K562 (cell line): Measurements from ENCODE around the gene CYP11A1. TPM values are rescaled to one million over a fixed set of nuclear protein-coding genes. Genes with fewer than 3 reads are reported as not detected.
A peak's percentile ranks its signal among the peaks of the same experiment; 100 is the strongest.

Source experiments
- ATF7 ChIP-seq: fragments of 450-650 bp; IDR thresholded peaks from 2 replicates; pipeline ENCODE4 v1.7.1; 2014; ENCODE audit warnings: mild to moderate bottlenecking, moderate library complexity
- ELF4 ChIP-seq: fragments of 450-650 bp; formaldehyde crosslinking; IDR thresholded peaks from 2 replicates; pipeline ENCODE4 v1.4.0; 2022; ENCODE audit warnings: missing genetic modification characterization
- KHSRP ChIP-seq: fragments of 450-650 bp; IDR thresholded peaks from 2 replicates; pipeline ENCODE4 v1.6.1; 2017
- MAFF ChIP-seq: IDR thresholded peaks from 2 replicates; pipeline ENCODE4 v1.6.1; 2012; ENCODE audit warnings: low read length, improper control_type of control experiment
- MTA2 ChIP-seq: fragments of 450-650 bp; IDR thresholded peaks from 2 replicates; pipeline ENCODE4 v1.6.1; 2016; ENCODE audit warnings: low read depth
- MTA3 ChIP-seq: fragments of 450-650 bp; formaldehyde crosslinking; IDR thresholded peaks from 2 replicates; pipeline ENCODE4 v1.6.1; 2017; ENCODE audit warnings: mild to moderate bottlenecking, borderline replicate concordance
- NCOA2 ChIP-seq, 2 experiments: fragments of 450-650 bp; IDR thresholded peaks; 2 replicates each; pipeline ENCODE4 v1.6.1; 2018; ENCODE audit warnings: mild to moderate bottlenecking in 2 of 2, moderate library complexity in 1 of 2; ENCODE audit not compliant: partially characterized antibody in 2 of 2
- NEUROD1 ChIP-seq: fragments of 150-350 bp; IDR thresholded peaks from 2 replicates; pipeline ENCODE4 v1.6.1; 2014; ENCODE audit warnings: borderline replicate concordance, low read length, low read depth; ENCODE audit not compliant: partially characterized antibody
- NFATC3 ChIP-seq: fragments of 450-650 bp; IDR thresholded peaks from 2 replicates; pipeline ENCODE4 v1.6.1; 2017; ENCODE audit warnings: mild to moderate bottlenecking
- NONO ChIP-seq, 2 experiments: fragments of 200-400 bp in 1 of 2; fragments of 450-650 bp in 1 of 2; formaldehyde crosslinking in 1 of 2; IDR thresholded peaks; 2 replicates each; pipeline ENCODE4 v1.6.1; 2017; ENCODE audit warnings: low read depth in 2 of 2, mild to moderate bottlenecking in 2 of 2, moderate library complexity in 2 of 2, low read length in 1 of 2
- TBP ChIP-seq: optimal IDR thresholded peaks from 2 replicates; pipeline ENCODE3; 2011; ENCODE audit warnings: low read depth, low read length, improper control_type of control experiment
- ZBTB11 ChIP-seq, 3 experiments: fragments of 200-800 bp in 1 of 3; fragments of 250-450 bp in 1 of 3; fragments of 450-650 bp in 1 of 3; sonication (Bioruptor Pico) in 1 of 3; sonication (Bioruptor generic) in 1 of 3; formaldehyde crosslinking in 1 of 3; IDR thresholded peaks; 2 replicates each; pipeline versions ENCODE4 v1.6.1 to v1.8.0; 2016 to 2022; ENCODE audit warnings: mild to moderate bottlenecking in 2 of 3, missing genetic modification characterization in 2 of 3, missing compliant biosample characterization in 1 of 3, moderate library complexity in 1 of 3
- ZNF644 ChIP-seq: fragments of 200-800 bp; sonication (Bioruptor generic); IDR thresholded peaks from 2 replicates; pipeline ENCODE4 v1.6.1; 2016; ENCODE audit warnings: low read depth, missing genetic modification characterization, missing compliant biosample characterization
- ZNF655 ChIP-seq: fragments of 250-450 bp; sonication (Bioruptor Pico); IDR thresholded peaks from 2 replicates; pipeline ENCODE4 v1.5.0; 2021
- ZNF707 ChIP-seq: fragments of 250-450 bp; sonication (Bioruptor Pico); conservative IDR thresholded peaks from 2 replicates; pipeline ENCODE4 v1.8.0; 2022; ENCODE audit warnings: inconsistent platforms, mild to moderate bottlenecking, moderate library complexity
- polyA plus RNA-seq, 8 experiments: library from polyadenylated mRNA; depleted of rRNA in 4 of 8; stranded (reverse) in 5 of 8; unstranded in 3 of 8; fragments of >200 nt; fragmentation: Nextera tagmentation in 2 of 8; fragmentation: Illumina TruSeq in 1 of 8; extraction: Ambion mirVana in 2 of 8; extraction: Trizol in 1 of 8; gene quantifications; 2 replicates each; pipeline versions ENCODE4 v1.2.1 to v1.2.3, GENCODE V29; 2011 to 2014; ENCODE audit warnings: inconsistent platforms in 1 of 8, missing spikeins in 1 of 8
- total RNA-seq, 7 experiments: library from RNA; depleted of rRNA in 6 of 7; stranded (reverse); fragments of >200 nt in 6 of 7; fragmentation: Illumina TruSeq in 2 of 7; extraction: Trizol in 2 of 7; gene quantifications; 2 replicates each; pipeline versions ENCODE4 v1.2.1 to v1.2.3, GENCODE V29; 2011 to 2021; ENCODE audit warnings: low replicate concordance in 1 of 7
- TF ChIP-seq, protein P1 (sequence below), 2 experiments: IDR thresholded peaks; 2 replicates each; pipeline ENCODE4 v1.6.1; 2011; ENCODE audit warnings: borderline replicate concordance in 1 of 2, control low read depth in 1 of 2, low read depth in 1 of 2, low read length in 1 of 2, mild to moderate bottlenecking in 1 of 2, mixed read lengths in 1 of 2, moderate library complexity in 1 of 2; ENCODE audit not compliant: insufficient read depth in 1 of 2, insufficient read length in 1 of 2, poor library complexity in 1 of 2, severe bottlenecking in 1 of 2; ENCODE audit errors: extremely low read depth in 1 of 2
- TF ChIP-seq, protein P2 (sequence below): sonication (generic); formaldehyde crosslinking; IDR thresholded peaks from 2 replicates; pipeline ENCODE4 v1.8.0; 2023; ENCODE audit warnings: mild to moderate bottlenecking, missing genetic modification reagents

Gene CYP11A1
- total and polyA plus RNA-seq, 9 of the 15 experiments (the other 6 are each of a cell fraction or from before 2014, with no cell fraction given) = 0.06 to 0.24 (median 0.10) TPM; not detected in 4

- 0 out of 2 replicates have a peak, but pooled peaks have one; percentile 36 for TF ChIP-seq MTA3
- TF ChIP-seq NFATC3 = no peak
- TF ChIP-seq MAFF = no peak
- TF ChIP-seq, protein P1, sequence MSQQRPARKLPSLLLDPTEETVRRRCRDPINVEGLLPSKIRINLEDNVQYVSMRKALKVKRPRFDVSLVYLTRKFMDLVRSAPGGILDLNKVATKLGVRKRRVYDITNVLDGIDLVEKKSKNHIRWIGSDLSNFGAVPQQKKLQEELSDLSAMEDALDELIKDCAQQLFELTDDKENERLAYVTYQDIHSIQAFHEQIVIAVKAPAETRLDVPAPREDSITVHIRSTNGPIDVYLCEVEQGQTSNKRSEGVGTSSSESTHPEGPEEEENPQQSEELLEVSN (IDR thresholded peaks at IDR 0.05; ENCODE audit: borderline replicate concordance in 1 of 2, extremely low read depth in 1 of 2, insufficient read depth in 1 of 2, insufficient read length in 1 of 2, low read depth in 1 of 2, low read length in 1 of 2, poor library complexity in 1 of 2, severe bottlenecking in 1 of 2) = no peak
- no peak for TF ChIP-seq KHSRP
- TF ChIP-seq NCOA2 (IDR thresholded peaks at IDR 0.05; ENCODE audit: partially characterized antibody in 2 of 2) = no peak
- no peak for TF ChIP-seq ZBTB11 (CRISPR knock-in tag; IDR thresholded peaks at IDR 0.05)
- no peak for TF ChIP-seq TBP
- no peak for TF ChIP-seq MTA2
- no peak for TF ChIP-seq NONO (IDR thresholded peaks at IDR 0.05; ENCODE audit: low read depth in 2 of 2, low read length in 1 of 2)
- no peak for TF ChIP-seq NEUROD1
- TF ChIP-seq, protein P2, sequence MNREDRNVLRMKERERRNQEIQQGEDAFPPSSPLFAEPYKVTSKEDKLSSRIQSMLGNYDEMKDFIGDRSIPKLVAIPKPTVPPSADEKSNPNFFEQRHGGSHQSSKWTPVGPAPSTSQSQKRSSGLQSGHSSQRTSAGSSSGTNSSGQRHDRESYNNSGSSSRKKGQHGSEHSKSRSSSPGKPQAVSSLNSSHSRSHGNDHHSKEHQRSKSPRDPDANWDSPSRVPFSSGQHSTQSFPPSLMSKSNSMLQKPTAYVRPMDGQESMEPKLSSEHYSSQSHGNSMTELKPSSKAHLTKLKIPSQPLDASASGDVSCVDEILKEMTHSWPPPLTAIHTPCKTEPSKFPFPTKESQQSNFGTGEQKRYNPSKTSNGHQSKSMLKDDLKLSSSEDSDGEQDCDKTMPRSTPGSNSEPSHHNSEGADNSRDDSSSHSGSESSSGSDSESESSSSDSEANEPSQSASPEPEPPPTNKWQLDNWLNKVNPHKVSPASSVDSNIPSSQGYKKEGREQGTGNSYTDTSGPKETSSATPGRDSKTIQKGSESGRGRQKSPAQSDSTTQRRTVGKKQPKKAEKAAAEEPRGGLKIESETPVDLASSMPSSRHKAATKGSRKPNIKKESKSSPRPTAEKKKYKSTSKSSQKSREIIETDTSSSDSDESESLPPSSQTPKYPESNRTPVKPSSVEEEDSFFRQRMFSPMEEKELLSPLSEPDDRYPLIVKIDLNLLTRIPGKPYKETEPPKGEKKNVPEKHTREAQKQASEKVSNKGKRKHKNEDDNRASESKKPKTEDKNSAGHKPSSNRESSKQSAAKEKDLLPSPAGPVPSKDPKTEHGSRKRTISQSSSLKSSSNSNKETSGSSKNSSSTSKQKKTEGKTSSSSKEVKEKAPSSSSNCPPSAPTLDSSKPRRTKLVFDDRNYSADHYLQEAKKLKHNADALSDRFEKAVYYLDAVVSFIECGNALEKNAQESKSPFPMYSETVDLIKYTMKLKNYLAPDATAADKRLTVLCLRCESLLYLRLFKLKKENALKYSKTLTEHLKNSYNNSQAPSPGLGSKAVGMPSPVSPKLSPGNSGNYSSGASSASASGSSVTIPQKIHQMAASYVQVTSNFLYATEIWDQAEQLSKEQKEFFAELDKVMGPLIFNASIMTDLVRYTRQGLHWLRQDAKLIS = no peak
- no peak for TF ChIP-seq ZNF707 (CRISPR knock-in tag)
- no peak for TF ChIP-seq ATF7
- no peak for TF ChIP-seq ZNF655 (CRISPR knock-in tag)
- TF ChIP-seq ZNF644 (tag) = no peak
- no peak for TF ChIP-seq ELF4 (CRISPR knock-in tag)
These were observed 23.3 kb upstream of the CYP11A1 start (continued) for GRCh38 chr15:74390647-74391288.
